ENCODE data around the gene SCN4A. TPM values are rescaled to one million over a fixed set of nuclear protein-coding genes. Genes with fewer than 3 reads are reported as not detected.

Gene SCN4A
- total RNA-seq, result not detected in 2 replicates

GRCh38 chr17:63972796-63973195 lies at the start of gene SCN4A:
TSS of gene SCN4A (minus strand) at chr17:63972918. CDS start at chr17:63972841, 77 bp downstream.

GRCh38 chr17:64020056-64020766 lies 47.5 kb upstream of the SCN4A start, which contains the start of gene ICAM2:
TSS of gene ICAM2 (minus strand) at chr17:64020633. CDS start at chr17:64006691, 13,942 bp downstream.

GRCh38 chr17:63998050-63998720 lies 25.5 kb upstream of the SCN4A start, which contains the start of gene PRR29:
TSS of gene PRR29 (plus strand) at chr17:63998351. CDS start at chr17:63998365, 14 bp downstream.

GRCh38 chr17:63931981-63932561 lies 40.6 kb downstream of the SCN4A start, which contains the start of gene CD79B:
TSS of gene CD79B (minus strand) at chr17:63932331. CDS start at chr17:63932261, 70 bp downstream.

GRCh38 chr17:63918789-63919305 lies 53.9 kb downstream of the SCN4A start, which contains the start of gene GH1:
TSS of gene GH1 (minus strand) at chr17:63918839. CDS start at chr17:63918776, 63 bp downstream.

GRCh38 chr17:63911041-63911635 lies 61.6 kb downstream of the SCN4A start, which contains the start of gene CSHL1:
TSS of gene CSHL1 (minus strand) at chr17:63911258. CDS start at chr17:63911196, 62 bp downstream.

GRCh38 chr17:63896524-63897354 lies 76.0 kb downstream of the SCN4A start, which contains the start of gene CSH1:
TSS of gene CSH1 (minus strand) at chr17:63896574. CDS start at chr17:63896511, 63 bp downstream.

Other genes starting within 250 kb of the SCN4A start
- 12.0 and 14.9 TPM in 2 replicates for gene STRADA, start 231.1 kb downstream of the SCN4A start, total RNA-seq
- 52.9 and 72.8 TPM in 2 replicates for gene CCDC47, start 199.3 kb downstream of the SCN4A start, total RNA-seq
- 45.7 and 60.6 TPM in 2 replicates for gene DDX42, start 198.7 kb downstream of the SCN4A start, total RNA-seq
- 80.7 and 81.3 TPM in 2 replicates for gene PSMC5, start 145.5 kb downstream of the SCN4A start, total RNA-seq
- 28.4 and 29.6 TPM in 2 replicates for gene FTSJ3, start 145.3 kb downstream of the SCN4A start, total RNA-seq
- 166 and 206 TPM in 2 replicates for gene SMARCD2, start 130.2 kb downstream of the SCN4A start, total RNA-seq
- not detected in 2 replicates for gene CSH2, start 99.2 kb downstream of the SCN4A start, total RNA-seq
- gene GH2, start 91.0 kb downstream of the SCN4A start, total RNA-seq, result not detected in 2 replicates
- gene CSH1, start 76.3 kb downstream of the SCN4A start, total RNA-seq, result not detected in 2 replicates
- not detected in 2 replicates for gene CSHL1, start 61.7 kb downstream of the SCN4A start, total RNA-seq
- not detected in 2 replicates for gene GH1, start 54.1 kb downstream of the SCN4A start, total RNA-seq
- 0.31 and 1.0 TPM in 2 replicates for gene CD79B, start 40.6 kb downstream of the SCN4A start, total RNA-seq
- gene PRR29, start 25.4 kb upstream of the SCN4A start, total RNA-seq, result 0.49 and 0.69 TPM in 2 replicates
- gene ICAM2, start 47.7 kb upstream of the SCN4A start, total RNA-seq, result 12.2 and 17.6 TPM in 2 replicates
- gene ERN1, start 157.2 kb upstream of the SCN4A start, total RNA-seq, result 14.2 and 20.8 TPM in 2 replicates